Tibial artery (tissue), 4 donors: ENCODE data around the gene GALNT6.

ENCODE experiments used
- DNase-seq, 2 donors: peaks; one replicate each; pipeline ENCODE4 v3.0.0-alpha.2; 2019
- H3K27ac ChIP-seq, 2 donors: fragments of 200-600 bp; sonication (generic) in 1 of 2; 1 replicate in 1 of 2; 2 replicates in 1 of 2; pipeline ENCODE4 v1.5.1; 2018 to 2019; ENCODE audit warnings: mild to moderate bottlenecking in 1 of 2
- H3K27me3 ChIP-seq, 2 donors: fragments of 200-600 bp; sonication (generic) in 1 of 2; one replicate each; pipeline versions ENCODE4 v1.5.1 to v1.6.0; 2016 to 2019
- H3K36me3 ChIP-seq, 3 donors: fragments of 200-600 bp; sonication (generic) in 2 of 3; one replicate each; pipeline ENCODE4 v1.5.1; 2016 to 2019; ENCODE audit warnings: mild to moderate bottlenecking in 2 of 3
- H3K4me1 ChIP-seq, 4 donors: fragments of 200-600 bp; sonication (generic) in 2 of 4; 1 replicate in 3 of 4; 2 replicates in 1 of 4; pipeline ENCODE4 v1.5.1; 2016 to 2019
- H3K4me3 ChIP-seq, 2 donors: fragments of 200-600 bp; sonication (generic) in 1 of 2; 1 replicate in 1 of 2; 2 replicates in 1 of 2; pipeline ENCODE4 v1.5.1; 2018 to 2019; ENCODE audit warnings: mild to moderate bottlenecking in 2 of 2
- H3K9me3 ChIP-seq, 3 donors: fragments of 200-600 bp; sonication (generic) in 1 of 3; one replicate each; pipeline ENCODE4 v1.5.1; 2016 to 2019
- intact Hi-C: fragments of 100-400 bp; cut with DNase I; formaldehyde crosslinking; loops from one replicate; pipeline ENCODE4 v1.15.0; 2023; ENCODE audit warnings: low total_unique reads
- TF ChIP-seq, protein P1 (sequence below), 2 experiments: fragments of 200-600 bp in 1 of 2; fragments of 450-650 bp in 1 of 2; IDR thresholded peaks; one replicate each; pipeline ENCODE4 v1.5.1; 2017 to 2019; ENCODE audit warnings: antibody characterized with exemption in 2 of 2, mild to moderate bottlenecking in 1 of 2, moderate library complexity in 1 of 2

GALNT6 gene

DNA sequence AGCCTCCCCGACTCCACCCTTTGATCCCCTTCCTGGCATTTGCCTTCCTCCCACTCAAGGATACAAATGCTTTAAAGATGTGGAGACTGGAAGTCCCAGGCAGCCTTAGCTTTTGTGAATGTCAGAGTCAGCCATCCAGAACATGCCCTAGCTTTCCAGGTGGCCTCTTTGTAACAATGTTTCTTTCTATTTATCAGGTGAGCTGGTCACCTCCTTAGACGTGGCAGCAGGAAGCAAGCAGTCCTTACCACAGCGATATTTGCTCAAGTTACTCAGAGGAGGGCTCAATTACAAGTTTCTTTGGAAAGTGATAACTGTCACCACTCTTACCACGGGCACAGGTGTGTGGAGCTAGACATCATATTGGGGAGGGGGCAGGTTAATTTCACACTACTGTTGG lies 4.9 kb downstream of the GALNT6 start:
- intact Hi-C loops = no loop called here
- TF ChIP-seq, protein P1, sequence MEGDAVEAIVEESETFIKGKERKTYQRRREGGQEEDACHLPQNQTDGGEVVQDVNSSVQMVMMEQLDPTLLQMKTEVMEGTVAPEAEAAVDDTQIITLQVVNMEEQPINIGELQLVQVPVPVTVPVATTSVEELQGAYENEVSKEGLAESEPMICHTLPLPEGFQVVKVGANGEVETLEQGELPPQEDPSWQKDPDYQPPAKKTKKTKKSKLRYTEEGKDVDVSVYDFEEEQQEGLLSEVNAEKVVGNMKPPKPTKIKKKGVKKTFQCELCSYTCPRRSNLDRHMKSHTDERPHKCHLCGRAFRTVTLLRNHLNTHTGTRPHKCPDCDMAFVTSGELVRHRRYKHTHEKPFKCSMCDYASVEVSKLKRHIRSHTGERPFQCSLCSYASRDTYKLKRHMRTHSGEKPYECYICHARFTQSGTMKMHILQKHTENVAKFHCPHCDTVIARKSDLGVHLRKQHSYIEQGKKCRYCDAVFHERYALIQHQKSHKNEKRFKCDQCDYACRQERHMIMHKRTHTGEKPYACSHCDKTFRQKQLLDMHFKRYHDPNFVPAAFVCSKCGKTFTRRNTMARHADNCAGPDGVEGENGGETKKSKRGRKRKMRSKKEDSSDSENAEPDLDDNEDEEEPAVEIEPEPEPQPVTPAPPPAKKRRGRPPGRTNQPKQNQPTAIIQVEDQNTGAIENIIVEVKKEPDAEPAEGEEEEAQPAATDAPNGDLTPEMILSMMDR (IDR thresholded peaks at IDR 0.05) = no peak
- H3K4me3 ChIP-seq = no peak overlapping the region
- H3K4me1 ChIP-seq = peaks cover 0 to 11% (median 5%) of the 10 kb centered on the region in 4 donors
- no peaks in the 10 kb centered on the region for H3K36me3 ChIP-seq
- H3K27me3 ChIP-seq = peaks cover 0 to 4% of the 10 kb centered on the region in 2 donors
- H3K9me3 ChIP-seq = no peaks in the 10 kb centered on the region
- no peak for DNase-seq
- no peak overlapping the region for H3K27ac ChIP-seq

DNA sequence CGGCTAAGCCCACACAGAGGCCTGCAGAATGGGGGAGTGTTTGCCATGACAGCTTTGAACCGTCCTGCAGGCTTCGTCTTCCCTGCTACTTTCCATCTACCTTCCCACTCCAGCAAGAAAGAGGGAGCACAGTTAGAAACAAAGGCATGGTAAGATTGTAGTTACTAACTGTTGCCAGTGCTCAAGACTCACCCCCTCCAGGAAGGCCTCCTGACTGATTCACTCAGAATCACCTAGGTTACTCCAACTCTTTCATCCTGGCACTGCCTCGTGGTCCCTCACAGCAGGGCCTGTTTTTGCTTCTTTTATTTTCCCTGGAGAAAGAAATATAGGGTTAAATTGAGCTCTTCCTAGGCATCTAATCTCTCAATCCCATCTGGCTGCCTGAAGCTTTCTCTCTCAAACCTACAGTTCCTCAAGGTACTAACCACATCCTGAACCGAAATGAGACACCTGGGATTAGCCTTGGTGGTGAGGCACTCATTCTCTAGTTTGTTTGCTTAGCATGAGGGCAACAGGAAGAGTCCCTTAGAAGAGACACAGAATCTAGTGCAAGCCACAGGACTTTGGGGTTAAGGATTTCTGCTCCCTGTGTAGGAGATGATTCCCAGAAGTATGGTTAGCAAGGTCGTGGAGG lies 7.8 kb downstream of the GALNT6 start:
- no peaks in the 10 kb centered on the region for H3K4me1 ChIP-seq
- no peaks in the 10 kb centered on the region for H3K9me3 ChIP-seq
- no peaks in the 10 kb centered on the region for H3K27me3 ChIP-seq
- H3K4me3 ChIP-seq = no peak overlapping the region
- no peak for DNase-seq
- H3K27ac ChIP-seq = no peak overlapping the region
- TF ChIP-seq, protein P1 (IDR thresholded peaks at IDR 0.05) = no peak
- no peaks in the 10 kb centered on the region for H3K36me3 ChIP-seq
- intact Hi-C loops = no loop called here

DNA sequence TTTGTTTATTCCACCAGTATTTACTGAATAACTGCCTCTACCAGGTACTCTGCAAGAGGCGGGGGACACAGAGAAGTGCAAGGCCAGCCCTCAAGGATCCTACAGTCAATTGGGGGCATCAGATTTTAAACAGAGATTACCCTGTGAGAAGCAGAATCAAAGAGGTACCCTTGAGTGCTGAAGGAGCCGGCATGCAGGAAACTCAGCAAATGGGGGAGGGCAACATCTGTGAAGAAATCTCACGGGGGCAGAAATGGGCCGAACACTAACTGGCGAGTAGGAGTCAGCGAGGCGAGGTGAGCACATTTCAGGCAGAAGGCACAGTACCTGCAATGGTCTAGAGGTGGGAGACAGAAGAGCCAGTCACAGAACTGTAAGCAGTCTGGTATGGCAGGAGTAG lies 9.0 kb downstream of the GALNT6 start:
- DNase-seq = no peak
- Histone ChIP-seq H3K4me1 (no peaks in the 10 kb centered on the region), H3K36me3 (no peaks in the 10 kb centered on the region), H3K27me3 (no peaks in the 10 kb centered on the region), H3K9me3 (no peaks in the 10 kb centered on the region), H3K27ac (no peak overlapping the region), H3K4me3 (no peak overlapping the region)
- TF ChIP-seq, protein P1 (IDR thresholded peaks at IDR 0.05) = no peak
- intact Hi-C loops = no loop called here

DNA sequence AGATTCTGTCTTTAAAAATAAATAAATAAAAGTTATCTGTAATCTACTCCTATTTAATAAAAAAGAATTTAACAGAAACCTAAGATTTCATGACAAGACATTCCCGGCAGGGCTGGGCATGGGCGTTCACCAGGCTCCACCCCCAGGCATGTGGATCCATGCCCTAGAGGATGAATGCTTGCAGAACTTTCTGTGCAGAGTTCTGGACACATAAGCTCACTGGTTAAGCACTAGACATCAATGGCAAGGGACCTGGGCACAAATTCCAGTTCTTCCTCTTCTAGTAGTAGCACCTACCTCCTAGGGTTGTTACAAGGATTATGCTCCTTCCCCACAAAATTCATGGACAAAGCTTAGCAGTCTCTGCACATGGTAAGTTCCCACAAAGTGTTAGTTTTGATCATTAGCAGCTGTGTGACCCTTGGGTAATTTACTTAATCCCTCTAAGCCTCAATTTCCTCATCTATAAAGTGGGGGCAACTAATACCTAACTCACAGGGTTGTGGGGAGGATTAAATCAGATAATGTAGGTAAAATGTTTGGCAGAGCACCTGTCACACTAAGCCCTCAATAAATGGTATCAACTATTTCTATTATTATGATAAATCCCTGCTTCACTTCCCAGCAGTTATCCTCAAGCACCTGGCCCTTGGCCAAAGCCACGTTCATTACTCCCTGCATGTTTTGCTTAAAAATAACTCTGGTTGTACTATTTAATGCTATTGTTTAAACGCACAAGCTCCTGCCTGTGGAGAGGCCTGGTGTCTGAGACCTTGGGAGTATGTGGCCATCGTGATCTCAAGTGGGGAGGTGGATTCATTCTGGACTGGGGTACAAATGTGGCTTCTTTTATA lies 9.8 kb downstream of the GALNT6 start:
- no peak overlapping the region for H3K27ac ChIP-seq
- no peaks in the 10 kb centered on the region for H3K27me3 ChIP-seq
- H3K4me3 ChIP-seq = no peak overlapping the region
- H3K36me3 ChIP-seq = no peaks in the 10 kb centered on the region
- intact Hi-C loops = no loop called here
- no peaks in the 10 kb centered on the region for H3K4me1 ChIP-seq
- DNase-seq = no peak
- H3K9me3 ChIP-seq = no peaks in the 10 kb centered on the region
- TF ChIP-seq, protein P1 (IDR thresholded peaks at IDR 0.05) = no peak

DNA sequence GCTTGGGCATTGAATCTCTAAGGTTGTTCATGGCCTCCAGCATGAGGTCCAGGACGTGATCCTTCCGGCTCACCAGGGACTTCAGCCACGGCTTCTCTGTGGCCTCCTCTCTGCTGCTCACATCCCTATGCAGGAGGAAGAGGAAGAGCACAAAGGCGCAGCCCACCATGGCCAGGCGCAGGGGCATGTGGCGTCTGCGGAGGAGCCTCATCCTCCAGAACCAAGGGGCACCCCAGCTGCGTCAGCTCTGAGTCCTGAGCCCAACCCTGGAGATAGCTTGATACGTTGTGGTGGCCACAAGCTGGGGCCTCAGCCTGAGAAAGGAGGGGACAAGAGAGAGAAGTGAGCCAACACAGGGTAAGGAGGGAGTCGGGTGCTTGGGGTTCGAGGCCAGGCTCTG lies 11.6 kb downstream of the GALNT6 start:
- H3K4me1 ChIP-seq = no peaks in the 10 kb centered on the region
- intact Hi-C loops = no loop called here
- no peak overlapping the region for H3K4me3 ChIP-seq
- H3K9me3 ChIP-seq = no peaks in the 10 kb centered on the region
- TF ChIP-seq, protein P1 (IDR thresholded peaks at IDR 0.05) = no peak
- DNase-seq = no peak
- H3K27ac ChIP-seq = no peak overlapping the region
- no peaks in the 10 kb centered on the region for H3K27me3 ChIP-seq
- H3K36me3 ChIP-seq = no peaks in the 10 kb centered on the region
